H9 (cell line): Measurements from ENCODE around the gene ADIG. TPM values are rescaled to one million over a fixed set of nuclear protein-coding genes. Genes with fewer than 3 reads are reported as not detected.

Source experiments
- DNase-seq: peaks from one replicate; pipeline ENCODE4 v3.0.0-alpha.2; 2017
- H2AFZ ChIP-seq: one replicate; pipeline ENCODE4 v1.6.1; 2013; ENCODE audit warnings: mild to moderate bottlenecking, low read length, control low read depth, moderate library complexity
- H2AK5ac ChIP-seq: 2 replicates; pipeline ENCODE4 v1.6.1; 2013; ENCODE audit warnings: low read length, control low read depth, mixed read lengths; ENCODE audit not compliant: insufficient read length
- H2BK120ac ChIP-seq: one replicate; pipeline ENCODE4 v1.6.1; 2013; ENCODE audit warnings: low read depth, mild to moderate bottlenecking, low read length, control low read depth, inconsistent platforms; ENCODE audit not compliant: poor library complexity, severe bottlenecking
- H2BK12ac ChIP-seq: 2 replicates; pipeline ENCODE4 v1.6.1; 2013; ENCODE audit warnings: low read length, control low read depth, mixed read lengths, low read depth; ENCODE audit not compliant: insufficient read length
- H2BK15ac ChIP-seq: 2 replicates; pipeline ENCODE4 v1.6.1; 2013; ENCODE audit warnings: low read depth, low read length, control low read depth
- H2BK20ac ChIP-seq: one replicate; pipeline ENCODE4 v1.6.1; 2013; ENCODE audit warnings: low read depth, mild to moderate bottlenecking, low read length, control low read depth, inconsistent platforms; ENCODE audit not compliant: poor library complexity, severe bottlenecking
- H2BK5ac ChIP-seq: 2 replicates; pipeline ENCODE4 v1.6.1; 2013; ENCODE audit warnings: low read length, control low read depth, mixed read lengths; ENCODE audit not compliant: insufficient read length
- H3K14ac ChIP-seq: 2 replicates; pipeline ENCODE4 v1.6.1; 2013; ENCODE audit warnings: low read length, control low read depth; ENCODE audit not compliant: insufficient read depth
- H3K18ac ChIP-seq: 2 replicates; pipeline ENCODE4 v1.6.1; 2013; ENCODE audit warnings: low read depth, mild to moderate bottlenecking, mixed read lengths, low read length, control low read depth; ENCODE audit not compliant: insufficient read length
- H3K23ac ChIP-seq: 2 replicates; pipeline ENCODE4 v1.6.1; 2013; ENCODE audit warnings: low read length, control low read depth, mixed read lengths, low read depth; ENCODE audit not compliant: insufficient read length
- H3K23me2 ChIP-seq: 2 replicates; pipeline ENCODE4 v1.6.1; 2013; ENCODE audit warnings: low read depth, mild to moderate bottlenecking, mixed read lengths, low read length, control low read depth; ENCODE audit not compliant: insufficient read length, poor library complexity, severe bottlenecking
- H3K27ac ChIP-seq: 2 replicates; pipeline ENCODE4 v1.5.1; 2013; ENCODE audit warnings: low read length, control low read depth, mixed read lengths, low read depth; ENCODE audit not compliant: insufficient read length
- H3K27me3 ChIP-seq: 2 replicates; pipeline ENCODE4 v1.6.1; 2013; ENCODE audit warnings: low read length, control low read depth, inconsistent platforms; ENCODE audit not compliant: insufficient read depth
- H3K4ac ChIP-seq: 2 replicates; pipeline ENCODE4 v1.6.1; 2013; ENCODE audit warnings: low read depth, mild to moderate bottlenecking, control low read depth, inconsistent platforms, low read length, moderate library complexity
- H3K4me1 ChIP-seq: 2 replicates; pipeline ENCODE4 v1.6.1; 2013; ENCODE audit warnings: low read length, control low read depth, inconsistent platforms; ENCODE audit not compliant: insufficient read depth
- H3K4me2 ChIP-seq: 2 replicates; pipeline ENCODE4 v1.6.1; 2013; ENCODE audit warnings: low read length, control low read depth, mixed read lengths; ENCODE audit not compliant: insufficient read length, insufficient read depth
- H3K56ac ChIP-seq: 2 replicates; pipeline ENCODE4 v1.6.1; 2013; ENCODE audit warnings: low read depth, mild to moderate bottlenecking, mixed read lengths, low read length, control low read depth; ENCODE audit not compliant: insufficient read length
- H3K79me1 ChIP-seq: 2 replicates; pipeline ENCODE4 v1.6.1; 2013; ENCODE audit warnings: low read depth, mild to moderate bottlenecking, moderate library complexity, low read length, control low read depth, inconsistent platforms; ENCODE audit not compliant: insufficient read depth, poor library complexity, severe bottlenecking
- H3K79me2 ChIP-seq: 2 replicates; pipeline ENCODE4 v1.6.1; 2013; ENCODE audit warnings: low read length, control low read depth, inconsistent platforms; ENCODE audit not compliant: insufficient read depth
- H3K9ac ChIP-seq: 2 replicates; pipeline ENCODE4 v1.6.1; 2013; ENCODE audit warnings: low read length, control low read depth, mixed read lengths; ENCODE audit not compliant: insufficient read length; ENCODE audit errors: extremely low read depth
- H3K9me3 ChIP-seq: one replicate; pipeline ENCODE4 v1.6.1; 2013; ENCODE audit warnings: low read depth, low read length, inconsistent platforms; ENCODE audit not compliant: control insufficient read depth
- H3T11ph ChIP-seq: one replicate; pipeline ENCODE4 v1.6.1; 2013; ENCODE audit warnings: mild to moderate bottlenecking, low read length, control low read depth, inconsistent platforms
- H4K20me1 ChIP-seq: one replicate; pipeline ENCODE4 v1.6.1; 2013; ENCODE audit not compliant: control insufficient read depth, insufficient read length, insufficient read depth
- H4K5ac ChIP-seq: 2 replicates; pipeline ENCODE4 v1.6.1; 2013; ENCODE audit warnings: low read depth, mild to moderate bottlenecking, mixed read lengths, low read length, control low read depth; ENCODE audit not compliant: insufficient read length
- H4K8ac ChIP-seq: replicated peaks from 2 replicates; pipeline ENCODE4 v1.6.1; 2013; ENCODE audit warnings: low read length, control low read depth, mixed read lengths, low read depth; ENCODE audit not compliant: insufficient read length
- H4K91ac ChIP-seq: 2 replicates; pipeline ENCODE4 v1.6.1; 2013; ENCODE audit warnings: low read depth, mild to moderate bottlenecking, moderate library complexity, mixed read lengths, low read length, control low read depth; ENCODE audit not compliant: insufficient read length
- H3K27ac Mint-ChIP-seq, 3 experiments: 2 replicates in 2 of 3; 3 replicates in 1 of 3; pipeline ENCODE4 v1.8.0; 2020 to 2021; ENCODE audit warnings: mixed read lengths in 3 of 3, mild to moderate bottlenecking in 1 of 3, moderate library complexity in 1 of 3
- H3K27me3 Mint-ChIP-seq: 2 replicates; pipeline ENCODE4 v1.8.0; 2021; ENCODE audit warnings: low read depth, mild to moderate bottlenecking, moderate library complexity, mixed read lengths
- H3K36me3 Mint-ChIP-seq, 3 experiments: 2 replicates in 2 of 3; 3 replicates in 1 of 3; pipeline ENCODE4 v1.8.0; 2020 to 2021; ENCODE audit warnings: low read depth in 3 of 3, mixed read lengths in 3 of 3; ENCODE audit not compliant: insufficient read depth in 1 of 3
- H3K4me1 Mint-ChIP-seq, 2 experiments: 2 replicates each; pipeline ENCODE4 v1.8.0; 2020; ENCODE audit warnings: mixed read lengths in 2 of 2
- H3K4me3 Mint-ChIP-seq, 2 experiments: 2 replicates in 1 of 2; 3 replicates in 1 of 2; pipeline ENCODE4 v1.8.0; 2020 to 2021; ENCODE audit warnings: mild to moderate bottlenecking in 2 of 2, mixed read lengths in 2 of 2, moderate library complexity in 1 of 2
- H3K9me3 Mint-ChIP-seq, 2 experiments: 2 replicates in 1 of 2; 3 replicates in 1 of 2; pipeline ENCODE4 v1.8.0; 2020; ENCODE audit warnings: mild to moderate bottlenecking in 2 of 2, mixed read lengths in 2 of 2, moderate library complexity in 1 of 2
- WGBS: extraction: QIAGEN DNeasy Blood & Tissue Kit; methylation state at CpG from one replicate; pipeline ENCODE4 v1.1.7; 2013; ENCODE audit warnings: missing lambda C conversion rate, low lambda C conversion rate, mixed read lengths; ENCODE audit not compliant: insufficient read length; ENCODE audit errors: extremely low coverage; 5-methylcytosine and 5-hydroxymethylcytosine counted together
- total RNA-seq: library from RNA; stranded (reverse); gene quantifications from 2 replicates; pipeline ENCODE4 v1.2.1, GENCODE V29; 2021
- TF ChIP-seq, protein P1 (sequence below): fragments of 200-600 bp; sonication (generic); conservative IDR thresholded peaks from 3 replicates; pipeline ENCODE4 v1.8.0; 2021; ENCODE audit warnings: antibody characterized with exemption, mild to moderate bottlenecking

Gene ADIG
- total RNA-seq, 1 experiment from 2014 or later, result not detected

DNA sequence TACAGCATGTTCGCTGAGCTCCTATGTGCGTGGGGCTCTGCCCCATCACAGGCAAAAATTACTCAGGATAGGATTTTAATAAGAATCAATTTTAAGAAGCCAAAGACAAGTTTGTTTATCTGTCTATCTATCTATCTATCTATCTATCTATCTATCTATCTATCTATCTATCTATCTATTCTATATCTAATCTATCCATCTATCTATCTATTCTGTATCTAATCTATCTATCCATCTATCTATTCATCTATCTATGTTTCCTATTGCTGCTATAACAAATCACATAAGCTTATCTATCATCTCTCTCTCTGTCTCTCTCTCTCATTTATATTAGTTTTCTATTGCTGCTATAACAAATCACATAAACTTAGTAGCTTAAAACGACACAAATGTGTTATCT lies 22.3 kb downstream of the ADIG start:
- Histone ChIP-seq H3K79me1 (no peaks in the 10 kb centered on the region), H3K23me2 (no peaks in the 10 kb centered on the region), H3K23ac (no peak overlapping the region), H2AFZ (no peak overlapping the region), H3T11ph (no peak overlapping the region), H3K79me2 (no peaks in the 10 kb centered on the region), H2BK120ac (no peak overlapping the region), H3K27ac (no peak overlapping the region), H4K91ac (no peak overlapping the region), H3K18ac (no peak overlapping the region), H2BK5ac (no peak overlapping the region), H2AK5ac (no peak overlapping the region), H3K4ac (no peak overlapping the region), H3K9me3 (no peaks in the 10 kb centered on the region), H2BK15ac (no peak overlapping the region), H3K4me2 (no peak overlapping the region), H4K20me1 (no peaks in the 10 kb centered on the region), H3K27me3 (no peaks in the 10 kb centered on the region), H2BK12ac (no peak overlapping the region), H4K8ac (no peak overlapping the region), H3K4me1 (no peaks in the 10 kb centered on the region; the same call in 1 of the 2 replicates), H2BK20ac (no peak overlapping the region), H3K56ac (no peak overlapping the region), H3K9ac (no peak overlapping the region), H3K14ac (no peak overlapping the region), H4K5ac (no peak overlapping the region)
- no peak for DNase-seq
- no CpG with 5 or more reads among the region's 3 CpGs for WGBS
- H3K27ac Mint-ChIP-seq, result no peak overlapping the region
- H3K27me3 Mint-ChIP-seq, result peaks cover 21% of the 10 kb centered on the region
- peaks cover 0 to under 1% (median 0%) of the 10 kb centered on the region in 3 experiments; a peak in 1 of 7 replicates for H3K36me3 Mint-ChIP-seq
- peaks cover under 1% of the 10 kb centered on the region in 2 experiments; a peak in 2 of 5 replicates for H3K9me3 Mint-ChIP-seq
- H3K4me3 Mint-ChIP-seq, result no peak overlapping the region
- H3K4me1 Mint-ChIP-seq, result peaks cover 32 to 40% of the 10 kb centered on the region in 2 experiments
- TF ChIP-seq, protein P1, sequence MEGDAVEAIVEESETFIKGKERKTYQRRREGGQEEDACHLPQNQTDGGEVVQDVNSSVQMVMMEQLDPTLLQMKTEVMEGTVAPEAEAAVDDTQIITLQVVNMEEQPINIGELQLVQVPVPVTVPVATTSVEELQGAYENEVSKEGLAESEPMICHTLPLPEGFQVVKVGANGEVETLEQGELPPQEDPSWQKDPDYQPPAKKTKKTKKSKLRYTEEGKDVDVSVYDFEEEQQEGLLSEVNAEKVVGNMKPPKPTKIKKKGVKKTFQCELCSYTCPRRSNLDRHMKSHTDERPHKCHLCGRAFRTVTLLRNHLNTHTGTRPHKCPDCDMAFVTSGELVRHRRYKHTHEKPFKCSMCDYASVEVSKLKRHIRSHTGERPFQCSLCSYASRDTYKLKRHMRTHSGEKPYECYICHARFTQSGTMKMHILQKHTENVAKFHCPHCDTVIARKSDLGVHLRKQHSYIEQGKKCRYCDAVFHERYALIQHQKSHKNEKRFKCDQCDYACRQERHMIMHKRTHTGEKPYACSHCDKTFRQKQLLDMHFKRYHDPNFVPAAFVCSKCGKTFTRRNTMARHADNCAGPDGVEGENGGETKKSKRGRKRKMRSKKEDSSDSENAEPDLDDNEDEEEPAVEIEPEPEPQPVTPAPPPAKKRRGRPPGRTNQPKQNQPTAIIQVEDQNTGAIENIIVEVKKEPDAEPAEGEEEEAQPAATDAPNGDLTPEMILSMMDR, result no peak
